NCI-H1417 (cell line): ENCODE measurements around the gene MEGF11.

Source experiments
- DNase-seq, 3 experiments: peaks; one replicate each; lab custom pipeline; 2025; lab: John Stamatoyannopoulos, UW

Gene MEGF11

GRCh38 chr15:66092053-66093016, 161.2 kb downstream of the MEGF11 start:
- DNase-seq, result no peak

- no peak for DNase-seq
These were observed 164.0 kb downstream of the MEGF11 start for GRCh38 chr15:66089509-66089908.

DNA sequence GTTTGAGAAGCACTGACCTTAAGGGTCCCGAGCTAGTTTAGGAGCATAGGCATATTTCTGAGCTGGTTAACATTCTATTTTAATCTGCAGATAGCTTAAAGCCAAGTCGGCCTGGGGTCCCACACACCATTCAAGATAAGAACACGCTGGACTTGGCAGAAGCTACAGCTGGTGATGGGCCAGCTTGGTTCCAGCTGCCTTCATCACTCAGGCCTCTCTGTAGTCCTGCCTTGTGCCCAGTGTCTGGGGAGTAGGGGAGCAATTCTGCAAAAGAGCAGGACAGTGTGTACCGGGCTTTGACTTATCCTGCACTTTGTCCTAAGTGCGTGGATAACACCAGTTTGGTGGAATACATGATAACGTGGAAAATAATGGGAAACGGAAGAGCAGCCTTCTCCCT, 164.5 kb downstream of the MEGF11 start:
- no peak for DNase-seq

- no peak for DNase-seq
These were observed 168.4 kb downstream of the MEGF11 start for GRCh38 chr15:66085128-66085527.

GRCh38 chr15:66084704-66085103, 168.8 kb downstream of the MEGF11 start:
- no peak for DNase-seq

DNA sequence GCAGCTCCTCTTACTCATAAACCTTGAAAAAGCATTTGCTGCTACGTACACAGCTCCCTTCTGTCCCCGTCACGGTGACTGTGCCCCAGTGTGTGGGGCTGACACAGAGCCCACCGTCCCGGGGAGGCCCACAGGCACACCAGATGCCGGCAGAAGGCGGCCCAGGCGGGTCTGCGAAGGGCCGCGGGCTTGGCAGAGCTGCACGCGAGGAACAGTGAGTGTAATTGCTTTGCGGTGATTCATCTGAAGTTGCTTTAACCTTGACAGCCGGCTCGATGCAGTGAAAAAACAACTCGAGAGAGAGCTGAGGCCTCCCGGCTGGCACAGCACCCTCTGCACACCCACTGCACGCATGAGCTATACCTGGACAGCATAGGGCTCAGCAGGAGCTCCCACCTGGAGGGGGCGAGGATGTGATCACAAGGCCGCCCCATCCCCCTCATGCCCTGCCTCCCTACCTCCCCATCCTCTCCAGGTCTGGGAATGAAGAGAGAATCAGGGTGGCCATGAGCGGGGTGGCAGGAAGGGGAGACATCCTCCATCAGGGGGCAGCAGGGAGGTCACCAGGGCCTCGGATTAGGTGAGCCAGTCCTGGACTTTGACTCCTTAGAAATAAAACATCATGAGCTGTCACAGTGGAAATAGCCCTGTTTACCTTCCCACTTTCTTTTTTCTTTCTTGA, 172.7 kb downstream of the MEGF11 start:
- peak in 1 of 3 experiments; percentile 46 for DNase-seq

DNA sequence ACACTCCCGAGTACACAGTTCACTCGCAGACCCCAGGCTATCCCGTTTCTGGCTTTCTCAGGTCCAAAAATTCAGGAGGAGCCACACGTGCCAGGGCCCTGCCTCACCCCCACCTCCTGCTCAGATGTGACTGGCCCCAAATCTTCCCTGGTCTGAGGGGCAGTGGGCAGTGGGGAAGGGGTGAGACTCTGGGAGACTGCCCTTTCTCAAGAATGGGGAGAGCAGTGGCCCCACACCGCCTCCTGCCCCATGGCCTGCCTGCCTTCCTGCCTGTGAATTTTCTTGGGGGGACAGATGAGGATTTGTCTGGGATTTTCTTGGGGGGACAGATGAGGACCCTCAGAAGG, 174.6 kb downstream of the MEGF11 start:
- no peak for DNase-seq

DNA sequence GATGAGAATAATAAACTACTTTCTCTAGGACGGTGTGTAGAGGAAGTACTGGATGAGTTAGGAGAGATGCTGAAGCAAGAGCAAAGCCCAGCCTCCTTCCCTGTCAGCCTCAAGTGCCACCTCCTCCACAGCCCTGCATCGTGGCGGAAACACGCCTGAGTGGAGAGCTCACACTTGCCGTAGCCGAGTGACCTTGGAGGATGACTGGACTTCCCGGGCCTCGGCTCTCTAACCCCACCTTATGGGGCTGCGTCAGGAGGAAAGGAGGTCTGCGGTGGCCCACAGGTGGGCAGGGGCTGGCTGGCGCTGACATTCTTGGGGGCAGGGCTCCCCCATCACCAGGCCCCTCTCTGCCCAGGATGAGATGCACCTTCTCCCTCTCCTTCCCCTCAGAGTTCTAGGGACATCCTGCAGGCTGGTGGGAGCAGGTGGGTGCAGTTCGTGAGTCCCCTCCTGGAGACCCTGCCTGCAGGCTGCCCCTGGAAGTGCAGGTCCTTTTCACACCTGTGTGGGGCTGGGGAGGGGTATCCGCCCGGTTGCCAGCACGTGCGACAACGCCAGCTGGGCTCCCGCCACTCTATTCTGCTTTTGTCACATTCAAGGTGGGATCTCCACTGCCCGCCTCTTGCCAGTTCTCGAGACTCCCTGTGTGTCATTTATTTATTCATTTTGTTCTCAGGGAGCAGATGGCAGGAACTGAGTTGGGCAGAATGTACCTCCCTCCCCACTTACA, 175.2 kb downstream of the MEGF11 start:
- no peak for DNase-seq

DNA sequence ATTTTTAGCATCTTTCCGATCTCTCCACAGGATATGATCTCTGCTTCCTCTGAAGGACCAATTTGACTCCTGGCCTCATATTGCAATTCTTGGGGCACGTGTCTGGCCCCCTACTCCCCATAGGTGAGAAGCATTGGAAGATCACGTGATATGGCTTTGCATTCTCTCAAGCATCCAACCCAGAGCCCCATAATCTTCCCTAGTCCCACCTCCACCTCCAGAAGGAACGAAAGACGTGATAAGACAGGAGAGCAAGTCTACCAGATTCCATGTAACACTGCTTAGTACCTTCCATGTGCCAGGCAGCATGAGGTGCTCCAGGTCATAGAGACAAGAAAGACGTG, 176.3 kb downstream of the MEGF11 start:
- DNase-seq, result no peak

DNA sequence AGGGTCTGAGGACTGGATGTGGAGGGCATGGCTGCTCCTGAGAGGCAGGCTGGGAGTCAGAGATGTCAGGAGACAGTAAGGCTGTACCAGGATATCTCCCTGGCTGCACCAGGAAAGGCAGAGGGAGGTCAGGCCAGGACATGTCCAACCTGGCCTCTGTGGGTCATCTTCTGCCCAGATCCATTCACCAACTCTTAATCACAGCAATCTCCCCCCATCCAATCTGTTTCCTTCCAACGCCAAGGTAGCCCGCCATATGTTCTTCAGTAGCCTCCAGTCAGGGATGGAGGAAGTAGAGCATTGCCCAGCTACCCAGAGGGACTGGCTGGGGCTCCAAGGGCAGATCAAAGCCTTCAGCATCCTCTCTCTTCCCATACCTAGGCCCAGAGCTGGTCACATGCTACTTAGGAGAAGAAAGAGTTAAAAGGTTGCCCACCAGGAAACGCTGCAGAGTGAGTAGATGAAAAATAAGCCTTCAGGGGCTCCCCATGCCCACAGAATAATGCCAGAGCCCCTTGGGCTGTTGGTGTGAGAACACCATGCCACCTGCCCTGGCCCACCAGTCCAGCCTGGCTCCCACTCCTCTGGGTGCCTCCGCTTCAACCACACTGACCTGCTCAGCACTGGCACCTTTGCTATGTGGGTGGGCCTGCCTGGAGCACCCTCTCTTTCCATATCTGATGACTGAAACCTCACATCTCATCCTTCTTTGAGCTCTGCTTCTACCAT, 176.8 kb downstream of the MEGF11 start:
- no peak for DNase-seq

GRCh38 chr15:66075947-66076346, 177.6 kb downstream of the MEGF11 start:
- no peak for DNase-seq

GRCh38 chr15:66072616-66073361, 180.8 kb downstream of the MEGF11 start:
- DNase-seq, result no peak

- no peak for DNase-seq
These were observed 181.6 kb downstream of the MEGF11 start for GRCh38 chr15:66071921-66072295.

DNA sequence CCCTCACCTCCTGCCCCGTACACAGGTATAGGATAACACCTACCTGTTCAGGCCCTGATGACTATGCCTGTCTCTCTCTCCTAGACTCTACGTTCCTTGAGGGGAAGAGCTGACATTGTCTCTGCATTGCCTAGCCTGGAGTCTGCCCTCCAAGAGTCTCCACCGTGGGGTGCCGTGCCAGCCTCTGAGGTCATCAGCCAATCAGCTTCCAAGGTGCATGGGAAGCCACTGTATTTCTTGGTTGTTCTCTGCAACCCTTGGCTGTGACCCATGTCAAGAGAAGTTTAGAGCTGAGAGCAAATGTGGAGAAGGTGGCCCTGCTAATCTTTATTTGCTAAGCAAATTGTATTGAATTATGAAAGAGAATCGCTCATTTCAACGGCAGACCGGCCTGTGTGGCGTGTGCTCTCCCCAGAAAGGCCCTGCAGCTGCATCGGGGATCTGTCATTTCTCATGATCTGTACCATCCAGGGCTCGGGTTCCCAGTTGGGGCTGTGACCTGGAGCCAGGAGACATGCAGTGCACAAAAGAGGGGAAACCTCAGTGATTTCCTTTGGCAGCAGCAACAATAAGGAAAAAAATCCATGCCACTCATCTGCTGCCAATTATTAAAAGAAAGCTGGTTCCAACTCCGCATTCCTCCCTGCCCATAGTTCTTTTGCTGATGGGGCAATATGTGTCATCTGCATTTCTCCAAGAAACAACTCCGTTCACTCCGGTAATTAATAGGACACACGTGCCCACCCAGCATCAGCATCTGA, 182.2 kb downstream of the MEGF11 start:
- DNase-seq, result no peak

GRCh38 chr15:66070220-66070934, 183.2 kb downstream of the MEGF11 start:
- DNase-seq, result no peak

DNA sequence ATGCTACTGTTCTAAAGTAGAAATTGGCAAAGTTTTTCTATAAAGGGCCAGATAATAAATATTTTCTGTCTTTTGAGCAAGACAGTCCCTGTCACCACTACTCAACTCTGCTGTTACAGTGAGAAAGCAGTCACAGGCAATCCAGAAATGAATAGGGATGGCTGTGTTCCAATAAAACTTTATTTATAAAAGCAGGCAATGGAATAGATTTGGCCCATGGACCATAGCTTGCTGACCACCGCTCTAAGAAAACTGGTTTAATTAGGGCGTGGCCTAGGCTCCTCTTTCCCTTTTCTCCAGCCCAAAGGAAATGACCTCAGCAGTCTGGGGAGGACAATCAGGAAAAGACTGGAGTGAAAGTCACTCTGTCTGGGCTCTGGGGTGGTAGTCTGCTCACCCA, 183.8 kb downstream of the MEGF11 start:
- DNase-seq, result no peak

DNA sequence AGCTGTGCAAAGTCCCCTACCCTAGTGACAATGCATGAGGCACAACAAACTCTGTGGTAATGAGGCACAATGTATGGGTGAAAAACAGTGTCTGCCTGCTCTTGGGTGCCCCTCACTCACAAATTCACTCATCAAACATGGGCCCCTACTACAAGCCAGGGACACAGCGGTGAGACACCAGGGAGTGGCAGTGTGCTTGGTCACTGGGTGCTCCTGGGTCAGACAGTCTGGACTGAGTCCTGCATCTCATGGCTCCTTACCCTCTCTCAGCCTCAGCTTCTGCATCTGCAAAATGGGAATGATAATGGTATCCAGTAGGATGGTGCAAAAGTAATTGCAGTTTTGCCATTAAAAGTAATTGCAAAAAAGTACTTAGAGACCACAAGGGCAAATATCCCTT, 184.7 kb downstream of the MEGF11 start:
- no peak for DNase-seq

DNA sequence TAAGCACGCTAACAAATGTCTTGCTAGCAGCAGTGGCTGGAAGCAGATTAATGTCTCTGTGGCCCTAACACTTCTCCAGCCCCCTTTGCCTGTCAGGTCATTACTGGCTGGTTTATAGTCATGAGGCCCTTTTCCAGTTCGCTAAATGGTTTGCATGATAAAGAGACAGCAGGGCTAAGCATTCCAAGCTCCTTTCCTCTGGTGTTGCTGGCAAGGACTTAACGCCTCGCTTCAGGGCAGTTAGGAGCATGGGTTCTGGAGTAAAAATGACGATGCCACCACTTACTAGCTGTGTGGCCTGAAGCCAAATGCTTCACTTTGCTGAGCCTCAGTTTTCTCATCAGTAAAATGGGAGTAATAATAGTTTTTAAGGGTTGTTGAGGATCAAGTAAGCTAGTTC, 185.9 kb downstream of the MEGF11 start:
- no peak for DNase-seq

- DNase-seq, result no peak
These were observed 187.1 kb downstream of the MEGF11 start for GRCh38 chr15:66066481-66066880.

GRCh38 chr15:66066005-66066404, 187.5 kb downstream of the MEGF11 start:
- no peak for DNase-seq
